Activated naive CD4-positive, alpha-beta T cell treated with anti-CD3 and anti-CD28 coated beads for 36 hours (primary cell): ENCODE results near the gene NUP85. TPM values are rescaled to one million over a fixed set of nuclear protein-coding genes. Genes with fewer than 3 reads are reported as not detected.

Experiments
- CTCF ChIA-PET: fragments of 350-600 bp; sonication (Branson Sonifier 250); formaldehyde crosslinking; loops from one replicate; lab custom pipeline; 2021; ENCODE audit warnings: antibody characterized with exemption; lab: Charles Lee
- DNase-seq: peaks from one replicate; pipeline ENCODE4 v3.0.0-alpha.2; 2020
- H3K27ac Mint-ChIP-seq: one replicate; pipeline ENCODE4 v1.8.0; 2021; ENCODE audit warnings: mild to moderate bottlenecking, mixed read lengths
- H3K27me3 Mint-ChIP-seq: one replicate; pipeline ENCODE4 v1.8.0; 2021; ENCODE audit warnings: low read depth, mixed read lengths
- H3K36me3 Mint-ChIP-seq: one replicate; pipeline ENCODE4 v1.8.0; 2021; ENCODE audit warnings: low read depth, mixed read lengths
- H3K4me1 Mint-ChIP-seq: one replicate; pipeline ENCODE4 v1.8.0; 2021; ENCODE audit warnings: low read depth, mixed read lengths
- H3K4me3 Mint-ChIP-seq: one replicate; pipeline ENCODE4 v1.8.0; 2021; ENCODE audit warnings: mild to moderate bottlenecking, moderate library complexity, mixed read lengths
- H3K9me3 Mint-ChIP-seq: one replicate; pipeline ENCODE4 v1.8.0; 2021; ENCODE audit warnings: mixed read lengths
- intact Hi-C: fragments of 100-400 bp; cut with micrococcal nuclease; formaldehyde crosslinking; loops from one replicate; pipeline ENCODE4 v1.15.1; 2023
- total RNA-seq, 2 experiments: library from RNA; stranded (reverse); gene quantifications; one replicate each; pipeline ENCODE4 v1.2.3, GENCODE V29; 2021

NUP85 gene
- total RNA-seq, 2 experiments from 2014 or later = 112 to 116 TPM

GRCh38 chr17:75261336-75262111, 56.0 kb downstream of the NUP85 start, which contains the start of the genes GGA3 and MRPS7:
Gene GGA3 (minus strand): TSS chr17:75261606. CDS start chr17:75261587, 19 bp downstream.
Gene MRPS7 (plus strand): TSS chr17:75261879. CDS start chr17:75261901, 22 bp downstream.
- CTCF ChIA-PET = interaction anchor here (0.8 to 4.2 kb wide), 10 partner anchors 9 to 255 kb away, joined by 3 to 52 read pairs (median 4); partner anchors contain the start of genes MIF4GD and TSEN54
- peak within 1 kb of the TSS; percentile 93 for H3K4me3 Mint-ChIP-seq
- peaks cover 18% of the 10 kb centered on the region for H3K36me3 Mint-ChIP-seq
- H3K27ac Mint-ChIP-seq = peak within 1 kb of the TSS; percentile 99
- peak; percentile 98 for DNase-seq
- intact Hi-C loops = loop anchor here (1.0 to 10.0 kb wide), 11 partner anchors 9 to 523 kb away; partner anchors contain the start of genes CASKIN2, JPT1, NUP85 and SLC25A19
- H3K9me3 Mint-ChIP-seq = no peaks in the 10 kb centered on the region
- H3K27me3 Mint-ChIP-seq = no peaks in the 10 kb centered on the region
- peaks cover 53% of the 10 kb centered on the region for H3K4me1 Mint-ChIP-seq

- Mint-ChIP-seq H3K4me1 (peaks cover 46% of the 10 kb centered on the region), H3K36me3 (peaks cover 21% of the 10 kb centered on the region), H3K4me3 (peak overlapping the region; percentile 93), H3K9me3 (no peaks in the 10 kb centered on the region), H3K27me3 (no peaks in the 10 kb centered on the region), H3K27ac (peak overlapping the region; percentile 99)
- intact Hi-C loops = loop anchor here (5.0 to 10.0 kb wide), 3 partner anchors 150 to 523 kb away; partner anchors contain the start of genes CASKIN2, TSEN54 and UNK
- CTCF ChIA-PET = interaction anchor here (0.6 to 4.2 kb wide), 11 partner anchors 8 to 254 kb away, joined by 3 to 52 read pairs (median 4); partner anchors contain the start of genes MIF4GD, SLC25A19 and TSEN54
- DNase-seq = no peak
Observed at GRCh38 chr17:75262112-75262606, 56.7 kb downstream of the NUP85 start.

GRCh38 chr17:75263055-75263454, 57.6 kb downstream of the NUP85 start:
- Mint-ChIP-seq H3K36me3 (peaks cover 21% of the 10 kb centered on the region), H3K27me3 (no peaks in the 10 kb centered on the region), H3K9me3 (no peaks in the 10 kb centered on the region), H3K4me3 (peak overlapping the region; percentile 93), H3K4me1 (peaks cover 40% of the 10 kb centered on the region), H3K27ac (peak overlapping the region; percentile 99)
- no peak for DNase-seq
- CTCF ChIA-PET = interaction anchor here (0.7 to 4.2 kb wide), 11 partner anchors 8 to 253 kb away, joined by 3 to 52 read pairs (median 4); partner anchors contain the start of genes MIF4GD, SLC25A19 and TSEN54
- intact Hi-C loops = loop anchor here (5.0 to 10.0 kb wide), 3 partner anchors 151 to 522 kb away; partner anchors contain the start of genes CASKIN2, TSEN54 and UNK

GRCh38 chr17:75265614-75266315, 60.3 kb downstream of the NUP85 start:
- Mint-ChIP-seq H3K36me3 (peaks cover 17% of the 10 kb centered on the region), H3K27ac (no peak overlapping the region), H3K9me3 (no peaks in the 10 kb centered on the region), H3K27me3 (no peaks in the 10 kb centered on the region), H3K4me1 (peaks cover 29% of the 10 kb centered on the region), H3K4me3 (no peak overlapping the region)
- no peak for DNase-seq
- intact Hi-C loops = loop anchor here (10.0 kb wide), 2 partner anchors 249 to 519 kb away; partner anchors contain the start of genes CASKIN2, TSEN54 and UNK
- CTCF ChIA-PET = interaction anchor here (0.6 to 1.9 kb wide), 2 partner anchors 26 to 148 kb away, joined by 3 to 8 read pairs; no protein-coding TSS in a partner anchor

GRCh38 chr17:75266316-75267152, 61.1 kb downstream of the NUP85 start:
- DNase-seq = no peak
- intact Hi-C loops = loop anchor here (10.0 kb wide), 2 partner anchors 248 to 518 kb away; partner anchors contain the start of genes CASKIN2, TSEN54 and UNK

GRCh38 chr17:75267153-75267410, 61.6 kb downstream of the NUP85 start:
- CTCF ChIA-PET = interaction anchor here (0.7 to 1.9 kb wide), 3 partner anchors 22 to 66 kb away, joined by 3 to 8 read pairs (median 3); partner anchors contain the start of gene SLC25A19
- H3K9me3 Mint-ChIP-seq = no peaks in the 10 kb centered on the region
- peaks cover 32% of the 10 kb centered on the region for H3K4me1 Mint-ChIP-seq
- DNase-seq = no peak
- intact Hi-C loops = loop anchor here (10.0 kb wide), 2 partner anchors 248 to 518 kb away; partner anchors contain the start of genes CASKIN2, TSEN54 and UNK
- peaks cover 15% of the 10 kb centered on the region for H3K36me3 Mint-ChIP-seq
- no peak overlapping the region for H3K4me3 Mint-ChIP-seq
- H3K27ac Mint-ChIP-seq = peak overlapping the region; percentile 69
- no peaks in the 10 kb centered on the region for H3K27me3 Mint-ChIP-seq

More at GRCh38 chr17:75266316-75267152, 61.1 kb downstream of the NUP85 start:
- Mint-ChIP-seq H3K27ac (peak overlapping the region; percentile 69), H3K36me3 (peaks cover 17% of the 10 kb centered on the region), H3K9me3 (no peaks in the 10 kb centered on the region), H3K4me3 (no peak overlapping the region), H3K27me3 (no peaks in the 10 kb centered on the region), H3K4me1 (peaks cover 29% of the 10 kb centered on the region)
- CTCF ChIA-PET = interaction anchor here (0.6 to 1.9 kb wide), 4 partner anchors 23 to 160 kb away, joined by 3 to 8 read pairs (median 3); partner anchors contain the start of gene SLC25A19

GRCh38 chr17:75267411-75268232, 62.1 kb downstream of the NUP85 start:
- Mint-ChIP-seq H3K27ac (peak overlapping the region; percentile 69), H3K9me3 (no peaks in the 10 kb centered on the region), H3K4me1 (peaks cover 31% of the 10 kb centered on the region), H3K4me3 (no peak overlapping the region), H3K27me3 (no peaks in the 10 kb centered on the region), H3K36me3 (peaks cover 14% of the 10 kb centered on the region)
- intact Hi-C loops = loop anchor here (10.0 kb wide), 2 partner anchors 247 to 517 kb away; partner anchors contain the start of genes CASKIN2, TSEN54 and UNK
- DNase-seq = no peak
- CTCF ChIA-PET = interaction anchor here (0.7 to 1.9 kb wide), 4 partner anchors 22 to 66 kb away, joined by 3 to 8 read pairs (median 3); partner anchors contain the start of gene SLC25A19

GRCh38 chr17:75269844-75270217, 64.4 kb downstream of the NUP85 start:
- intact Hi-C loops = loop anchor here (1.0 to 10.0 kb wide), 5 partner anchors 9 to 515 kb away; partner anchors contain the start of genes CASKIN2, GGA3, MRPS7 and MYO15B
- H3K27me3 Mint-ChIP-seq = no peaks in the 10 kb centered on the region
- peak overlapping the region; percentile 73 for H3K27ac Mint-ChIP-seq
- H3K4me1 Mint-ChIP-seq = peaks cover 31% of the 10 kb centered on the region
- CTCF ChIA-PET = interaction anchor here (0.7 to 4.6 kb wide), 10 partner anchors 9 to 239 kb away, joined by 3 to 52 read pairs (median 10); partner anchors contain the start of genes GGA3, MRPS7, NUP85 and SLC25A19
- H3K36me3 Mint-ChIP-seq = peaks cover 13% of the 10 kb centered on the region
- DNase-seq = peak; percentile 24
- peak overlapping the region; percentile 80 for H3K4me3 Mint-ChIP-seq
- H3K9me3 Mint-ChIP-seq = no peaks in the 10 kb centered on the region

- Mint-ChIP-seq H3K27me3 (no peaks in the 10 kb centered on the region), H3K27ac (peak overlapping the region; percentile 73), H3K36me3 (peaks cover 16% of the 10 kb centered on the region), H3K4me1 (peaks cover 34% of the 10 kb centered on the region), H3K9me3 (no peaks in the 10 kb centered on the region), H3K4me3 (peak overlapping the region; percentile 80)
- CTCF ChIA-PET = interaction anchor here (0.6 to 4.6 kb wide), 28 partner anchors 9 to 1065 kb away, joined by 3 to 52 read pairs (median 4); partner anchors contain the start of genes ARMC7, GGA3, MRPS7 and NUP85
- intact Hi-C loops = loop anchor here (1.0 to 5.0 kb wide), 3 partner anchors 9 to 317 kb away; partner anchors contain the start of genes GGA3, MRPS7 and MYO15B
- DNase-seq = peak; percentile 70
Observed at GRCh38 chr17:75270218-75270965, 64.9 kb downstream of the NUP85 start.
